ENCODE data around the gene ARHGEF12.

Gene ARHGEF12, protein sequence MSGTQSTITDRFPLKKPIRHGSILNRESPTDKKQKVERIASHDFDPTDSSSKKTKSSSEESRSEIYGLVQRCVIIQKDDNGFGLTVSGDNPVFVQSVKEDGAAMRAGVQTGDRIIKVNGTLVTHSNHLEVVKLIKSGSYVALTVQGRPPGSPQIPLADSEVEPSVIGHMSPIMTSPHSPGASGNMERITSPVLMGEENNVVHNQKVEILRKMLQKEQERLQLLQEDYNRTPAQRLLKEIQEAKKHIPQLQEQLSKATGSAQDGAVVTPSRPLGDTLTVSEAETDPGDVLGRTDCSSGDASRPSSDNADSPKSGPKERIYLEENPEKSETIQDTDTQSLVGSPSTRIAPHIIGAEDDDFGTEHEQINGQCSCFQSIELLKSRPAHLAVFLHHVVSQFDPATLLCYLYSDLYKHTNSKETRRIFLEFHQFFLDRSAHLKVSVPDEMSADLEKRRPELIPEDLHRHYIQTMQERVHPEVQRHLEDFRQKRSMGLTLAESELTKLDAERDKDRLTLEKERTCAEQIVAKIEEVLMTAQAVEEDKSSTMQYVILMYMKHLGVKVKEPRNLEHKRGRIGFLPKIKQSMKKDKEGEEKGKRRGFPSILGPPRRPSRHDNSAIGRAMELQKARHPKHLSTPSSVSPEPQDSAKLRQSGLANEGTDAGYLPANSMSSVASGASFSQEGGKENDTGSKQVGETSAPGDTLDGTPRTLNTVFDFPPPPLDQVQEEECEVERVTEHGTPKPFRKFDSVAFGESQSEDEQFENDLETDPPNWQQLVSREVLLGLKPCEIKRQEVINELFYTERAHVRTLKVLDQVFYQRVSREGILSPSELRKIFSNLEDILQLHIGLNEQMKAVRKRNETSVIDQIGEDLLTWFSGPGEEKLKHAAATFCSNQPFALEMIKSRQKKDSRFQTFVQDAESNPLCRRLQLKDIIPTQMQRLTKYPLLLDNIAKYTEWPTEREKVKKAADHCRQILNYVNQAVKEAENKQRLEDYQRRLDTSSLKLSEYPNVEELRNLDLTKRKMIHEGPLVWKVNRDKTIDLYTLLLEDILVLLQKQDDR (N-terminal part only)
- long read RNA-seq, donor 1, partial matches to known transcripts: 0 of 1 reads
- long read RNA-seq, donor 1, other reads (novel, unspliced or antisense): 0 of 1 reads
- long read RNA-seq, donor 2: 0 reads
- long read RNA-seq, donor 3: 0 reads
- long read RNA-seq, donor 4, partial matches to known transcripts: 7 of 9 reads
- long read RNA-seq, donor 4, other reads (novel, unspliced or antisense): 0 of 9 reads
- long read RNA-seq, donor 5: 0 reads
- long read RNA-seq, donor 6, partial matches to known transcripts: 12 of 13 reads
- long read RNA-seq, donor 6, other reads (novel, unspliced or antisense): 0 of 13 reads
- long read RNA-seq, donor 7, partial matches to known transcripts: 14 of 14 reads
- long read RNA-seq, donor 7, other reads (novel, unspliced or antisense): 0 of 14 reads
- long read RNA-seq, donor 8, partial matches to known transcripts: 28 of 28 reads
- long read RNA-seq, donor 8, other reads (novel, unspliced or antisense): 0 of 28 reads

DNA sequence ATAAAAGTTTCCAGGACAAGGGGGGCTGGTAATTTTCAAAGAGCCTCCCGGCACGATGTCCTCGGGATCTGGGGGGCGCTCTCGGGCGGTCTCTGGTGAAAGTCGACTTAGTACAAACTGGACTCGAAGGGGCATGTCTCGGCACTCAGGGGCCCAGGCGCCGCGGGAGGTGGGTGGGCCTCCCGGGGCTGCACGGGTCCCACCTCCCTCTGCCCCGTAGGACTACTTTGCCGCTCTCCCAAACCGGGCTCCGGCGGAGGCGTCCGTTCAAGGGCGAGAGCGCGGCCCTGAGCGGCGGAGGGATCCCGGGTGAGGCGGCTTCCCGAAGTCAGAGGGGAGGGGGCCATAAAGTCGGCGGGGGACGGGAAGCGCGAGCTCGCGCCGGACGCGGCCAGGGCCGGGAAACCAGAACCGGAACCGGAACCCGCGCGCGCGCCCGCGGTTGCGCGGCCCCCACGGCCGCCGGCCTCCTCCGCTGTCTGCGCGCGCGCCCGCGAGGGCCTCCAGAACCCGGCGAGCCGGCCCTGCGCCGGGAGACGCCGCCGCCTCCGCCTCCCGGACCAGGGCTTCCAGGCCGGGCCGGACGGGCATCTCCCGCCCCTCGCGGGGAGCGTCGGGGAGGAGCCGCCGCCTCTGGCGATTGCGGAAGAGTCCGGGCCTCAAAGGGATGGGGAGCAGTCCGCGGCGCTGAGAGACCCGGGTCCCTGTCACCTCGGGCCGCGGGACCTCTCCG, at the start of gene ARHGEF12:
TSS of gene ARHGEF12 (plus strand) at position 506 of the 733 bp plus-strand sequence. CDS start 831 bp downstream, outside the sequence.
- peak; percentile 99 for DNase-seq

DNA sequence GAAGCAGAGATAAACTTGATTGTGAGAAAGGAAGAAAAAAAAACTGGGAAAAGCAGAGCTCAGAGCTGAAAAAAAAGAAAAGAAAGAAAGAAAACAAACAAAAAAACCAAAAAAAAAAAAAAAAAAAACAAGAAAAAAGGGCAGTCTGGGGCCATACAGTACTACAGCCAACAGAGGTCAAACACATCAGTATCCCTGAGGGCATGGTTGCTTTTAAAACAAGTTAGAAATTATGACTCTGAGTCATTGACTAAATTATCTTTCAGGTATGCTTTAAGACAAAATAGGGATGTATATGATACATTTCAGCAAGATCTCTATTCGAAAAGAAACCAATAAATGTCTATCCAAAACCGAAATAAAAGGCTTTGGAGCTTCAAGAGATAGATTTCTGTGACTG, 48.2 kb upstream of the ARHGEF12 start:
- DNase-seq: no peak

DNA sequence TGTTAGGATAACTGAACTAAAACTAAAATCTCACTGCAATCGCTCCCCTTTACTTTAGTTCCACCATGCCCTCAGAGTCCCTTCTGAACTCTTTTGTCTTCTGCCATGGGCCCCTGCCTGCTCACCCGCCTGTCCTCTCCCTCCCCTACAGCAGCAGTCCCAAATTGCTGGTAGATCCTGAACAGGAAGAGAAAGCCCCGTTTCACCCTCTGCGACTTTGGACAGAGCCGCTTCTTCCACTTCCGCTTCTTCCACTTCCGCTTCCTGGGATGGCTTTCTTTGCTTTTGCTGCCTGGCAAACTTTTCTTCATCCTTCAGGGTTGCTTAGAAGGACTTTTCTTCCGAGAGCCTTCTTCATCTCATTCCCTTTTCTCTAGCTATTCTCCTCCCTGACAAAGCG, 46.8 kb upstream of the ARHGEF12 start:
- DNase-seq: no peak

DNA sequence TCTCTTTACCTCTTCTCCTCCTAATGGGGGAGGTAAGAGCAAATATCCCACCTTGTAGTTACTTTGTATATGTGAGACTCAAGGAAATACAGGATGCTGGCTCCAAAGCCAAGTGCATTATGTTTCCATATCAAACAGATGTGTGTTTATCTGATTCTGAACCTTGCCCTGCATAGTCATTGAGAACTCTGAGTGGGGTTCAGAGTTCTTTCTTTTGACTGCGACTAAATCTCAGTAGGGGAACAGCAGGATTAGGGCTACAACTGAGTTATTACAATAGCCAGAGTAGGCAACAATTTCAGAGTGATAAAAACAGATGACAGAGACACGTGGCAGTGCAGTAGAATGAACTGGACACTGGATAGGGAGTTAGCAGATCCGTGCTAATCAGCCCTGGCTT, 45.3 kb upstream of the ARHGEF12 start:
- no peak for DNase-seq

DNA sequence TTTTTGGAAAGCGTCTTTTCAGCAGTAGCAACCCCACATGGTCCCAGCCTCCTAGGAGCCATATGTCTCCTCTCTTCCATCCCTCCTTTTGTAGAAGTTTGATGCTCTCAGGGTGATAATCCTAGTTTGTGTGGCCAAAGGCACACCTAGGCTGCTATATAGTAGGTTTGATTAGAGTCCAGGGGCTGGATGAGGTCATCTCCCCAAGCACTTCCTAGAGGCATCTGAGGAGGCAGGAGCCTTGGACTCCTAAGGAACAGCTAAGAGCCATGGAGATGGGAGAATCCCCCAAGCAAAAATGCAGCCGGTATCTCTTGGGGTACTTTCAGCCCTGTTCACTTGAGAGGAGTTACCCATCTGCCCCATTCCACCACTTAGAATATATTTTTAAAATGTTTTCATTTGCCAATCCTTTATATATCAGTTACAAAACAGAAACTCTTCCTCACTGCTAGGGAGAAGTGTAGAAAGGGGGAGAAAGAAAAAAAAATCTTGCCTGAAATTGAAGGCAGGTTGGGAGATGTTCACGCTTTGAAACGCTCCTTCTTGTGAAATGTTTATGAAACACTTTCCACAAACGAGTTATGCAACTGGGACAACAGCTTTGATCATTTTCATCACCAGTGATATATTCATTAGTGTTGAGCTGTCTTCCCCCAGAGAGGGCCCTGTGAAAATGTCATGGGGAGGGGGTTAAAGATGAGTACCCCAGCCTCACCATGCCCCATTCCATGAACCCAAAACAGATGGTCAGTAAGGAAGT, 43.0 kb upstream of the ARHGEF12 start:
- no peak for DNase-seq

DNA sequence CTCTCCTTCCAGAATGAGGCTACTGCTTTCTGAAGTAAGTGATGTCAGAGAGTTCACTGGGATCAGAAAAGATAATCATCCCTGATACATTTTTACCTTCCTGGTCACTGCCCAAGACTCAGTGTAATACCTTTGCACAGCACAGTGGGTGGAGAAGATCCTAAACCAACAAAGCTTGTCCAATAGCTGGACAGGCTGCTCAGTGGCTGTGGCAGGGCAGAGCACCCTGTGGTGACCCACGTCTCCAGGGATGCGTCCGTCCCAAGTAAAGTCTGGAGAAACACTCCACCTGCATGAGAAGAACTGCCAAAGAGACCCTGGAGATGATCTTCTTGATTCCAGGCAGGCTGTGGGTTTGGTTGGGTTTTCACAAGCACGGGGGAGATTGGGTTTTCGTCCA, 42.1 kb upstream of the ARHGEF12 start:
- no peak for DNase-seq

DNA sequence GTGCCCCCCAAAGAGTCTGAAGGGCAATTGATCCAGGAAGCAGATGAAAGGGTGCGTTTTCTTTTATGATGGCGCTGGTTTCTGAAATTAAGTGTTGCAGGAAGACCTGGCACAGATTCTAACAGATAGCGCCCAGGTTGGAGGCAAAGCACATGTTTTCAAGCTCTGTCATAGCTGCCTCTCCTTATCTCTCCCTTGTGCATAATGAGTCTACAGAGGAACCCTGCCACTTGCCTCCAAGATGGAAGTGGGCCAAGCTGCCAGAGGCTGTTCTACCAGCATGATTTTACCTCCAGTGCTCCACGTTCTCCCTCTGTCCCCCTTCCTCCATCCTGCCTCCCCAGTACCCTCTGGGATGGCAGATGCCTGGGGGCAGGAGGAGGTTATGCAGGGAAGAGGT, 41.1 kb upstream of the ARHGEF12 start:
- no peak for DNase-seq

DNA sequence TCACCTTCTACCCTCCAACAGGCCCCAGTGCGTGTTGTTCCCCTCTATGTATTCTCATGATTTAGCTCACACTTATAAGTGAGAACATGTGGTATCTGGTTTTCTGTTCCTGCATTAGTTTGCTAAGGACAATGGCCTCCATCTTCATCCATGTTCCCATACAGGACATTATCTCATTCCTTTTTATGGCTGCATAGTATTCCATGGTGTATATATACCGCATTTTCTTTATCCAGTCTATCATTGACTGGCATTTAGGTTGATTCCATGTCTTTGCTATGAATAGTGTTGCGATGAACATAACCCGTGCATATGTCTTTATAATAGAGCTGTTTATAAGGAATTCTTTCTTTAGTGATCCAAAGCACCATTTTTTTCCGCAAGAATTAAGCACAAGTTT, 39.7 kb upstream of the ARHGEF12 start:
- no peak for DNase-seq

DNA sequence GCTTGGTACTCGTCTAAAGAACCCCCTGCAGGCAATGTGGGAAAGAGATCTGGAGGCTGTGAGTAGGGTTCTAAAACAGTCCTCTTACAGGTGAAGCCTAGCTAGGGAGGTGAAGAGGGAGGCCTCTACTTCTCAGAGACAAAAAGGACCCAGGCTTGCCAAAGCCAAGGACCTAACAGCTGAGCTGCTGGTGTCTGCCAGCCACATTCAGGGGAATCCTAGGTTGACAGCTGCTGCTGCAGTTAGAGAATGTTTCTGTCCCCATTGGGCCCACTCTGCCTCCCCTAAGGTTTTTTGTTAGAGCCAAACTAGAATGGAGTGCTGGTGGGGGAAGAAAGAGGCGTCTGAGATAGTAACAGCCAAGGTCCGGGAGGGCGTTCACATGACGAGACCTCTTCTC, 37.8 kb upstream of the ARHGEF12 start:
- no peak for DNase-seq

DNA sequence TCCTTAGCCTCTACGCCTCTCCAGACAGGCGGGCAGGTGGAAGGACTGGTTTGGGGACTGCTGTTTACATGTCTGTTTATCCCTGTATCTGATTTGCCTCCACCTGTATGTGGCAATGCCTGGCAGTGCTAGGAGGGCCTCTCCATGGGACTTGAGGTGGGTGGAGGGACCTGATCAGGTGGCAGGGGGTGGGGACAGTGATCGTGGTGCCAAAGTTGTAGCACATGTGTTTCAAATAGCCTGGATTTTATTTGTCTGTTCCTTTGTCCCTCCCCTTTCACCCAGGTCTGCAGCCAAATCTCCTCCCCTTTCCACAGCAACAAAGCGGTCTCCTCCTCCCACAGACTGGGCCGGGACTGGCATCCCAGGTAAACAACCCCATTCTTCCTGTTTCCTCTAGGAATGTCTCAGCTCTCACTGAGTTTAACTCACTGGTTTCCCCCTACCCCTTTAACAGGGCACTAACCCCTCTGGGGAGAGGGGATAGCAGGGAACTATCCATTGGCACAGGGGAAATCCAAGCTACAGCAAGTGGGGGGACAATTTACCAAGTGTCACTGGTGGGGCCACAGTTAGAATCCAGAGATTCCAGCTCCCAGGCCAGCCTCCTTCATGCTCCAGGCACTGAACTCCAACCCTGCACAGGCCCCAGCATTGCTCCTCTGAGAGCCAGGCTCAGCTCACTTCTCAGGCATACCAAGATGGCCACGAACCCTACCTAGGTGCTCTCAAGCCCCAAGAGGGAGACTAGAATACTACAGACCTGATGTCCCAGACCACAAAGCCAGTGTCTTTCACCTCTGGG, 34.0 kb upstream of the ARHGEF12 start:
- DNase-seq: no peak

DNA sequence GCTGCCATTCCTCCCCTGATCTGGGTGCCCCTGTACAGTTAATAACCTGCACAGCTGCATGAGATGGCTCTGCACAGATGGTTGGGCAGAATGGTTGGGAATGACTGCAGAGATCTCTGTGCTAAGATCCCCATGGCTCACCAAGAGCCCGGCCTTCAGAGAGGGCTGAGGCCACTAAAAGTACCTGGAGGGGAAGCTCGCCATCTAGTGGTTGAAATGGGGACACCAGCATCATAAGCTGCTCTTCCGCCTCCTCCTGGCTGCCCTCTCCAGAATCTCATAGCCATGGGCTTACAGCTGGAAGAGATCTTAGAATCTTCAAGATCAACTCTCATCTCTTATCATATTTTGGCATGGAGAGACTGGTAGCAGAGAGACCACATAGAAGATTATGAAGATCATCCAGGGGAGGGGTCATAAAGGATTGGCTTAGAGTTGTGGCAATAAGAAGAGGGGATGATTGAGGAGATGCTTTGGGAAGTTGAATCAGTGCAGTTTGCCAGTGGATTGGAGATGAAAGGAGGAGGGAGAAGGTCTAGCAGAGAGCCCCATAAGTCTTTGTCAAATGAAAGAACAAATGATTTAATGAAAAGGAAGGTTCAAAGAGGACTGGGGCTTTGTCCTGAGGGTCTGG, 33.1 kb upstream of the ARHGEF12 start:
- peak; percentile 38 for DNase-seq

DNA sequence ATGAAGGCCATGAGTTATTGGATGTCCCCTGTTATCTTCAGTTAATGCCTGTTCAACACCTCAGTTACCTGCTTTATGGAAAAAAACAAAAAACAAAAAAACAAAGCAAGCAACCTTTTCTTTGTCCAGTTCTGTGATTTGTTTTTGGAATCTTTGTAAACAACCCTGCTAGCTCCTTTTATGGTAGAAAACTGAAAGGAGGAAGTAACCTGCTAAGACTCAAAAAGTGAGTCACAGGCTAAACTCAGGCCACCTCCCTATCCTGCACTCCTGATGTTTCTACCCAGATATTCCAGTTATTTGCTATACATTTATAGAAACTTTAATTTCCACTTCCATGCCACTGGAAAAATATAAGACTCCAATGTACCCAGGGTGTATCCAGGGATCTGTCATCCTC, 31.7 kb upstream of the ARHGEF12 start:
- no peak for DNase-seq

DNA sequence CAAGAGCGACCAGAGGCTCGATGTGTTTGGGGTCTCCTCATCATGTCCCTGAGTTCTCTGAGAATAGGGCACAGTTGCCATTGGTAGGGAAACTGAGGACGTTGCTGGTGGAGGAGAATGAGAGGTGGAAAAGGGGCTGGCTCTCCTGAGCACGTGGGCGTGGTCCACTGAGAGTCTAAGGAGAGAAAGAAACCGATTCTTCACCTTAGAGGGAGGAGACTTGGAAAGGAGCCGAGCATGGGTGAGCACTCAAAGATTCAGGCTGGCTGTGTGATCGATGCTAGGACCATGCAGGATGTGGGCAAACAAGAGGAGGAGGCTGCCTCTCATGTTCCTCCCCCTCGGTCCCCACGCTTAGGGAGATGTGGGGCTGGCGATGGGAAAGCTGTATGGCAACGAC, 30.9 kb upstream of the ARHGEF12 start:
- no peak for DNase-seq

DNA sequence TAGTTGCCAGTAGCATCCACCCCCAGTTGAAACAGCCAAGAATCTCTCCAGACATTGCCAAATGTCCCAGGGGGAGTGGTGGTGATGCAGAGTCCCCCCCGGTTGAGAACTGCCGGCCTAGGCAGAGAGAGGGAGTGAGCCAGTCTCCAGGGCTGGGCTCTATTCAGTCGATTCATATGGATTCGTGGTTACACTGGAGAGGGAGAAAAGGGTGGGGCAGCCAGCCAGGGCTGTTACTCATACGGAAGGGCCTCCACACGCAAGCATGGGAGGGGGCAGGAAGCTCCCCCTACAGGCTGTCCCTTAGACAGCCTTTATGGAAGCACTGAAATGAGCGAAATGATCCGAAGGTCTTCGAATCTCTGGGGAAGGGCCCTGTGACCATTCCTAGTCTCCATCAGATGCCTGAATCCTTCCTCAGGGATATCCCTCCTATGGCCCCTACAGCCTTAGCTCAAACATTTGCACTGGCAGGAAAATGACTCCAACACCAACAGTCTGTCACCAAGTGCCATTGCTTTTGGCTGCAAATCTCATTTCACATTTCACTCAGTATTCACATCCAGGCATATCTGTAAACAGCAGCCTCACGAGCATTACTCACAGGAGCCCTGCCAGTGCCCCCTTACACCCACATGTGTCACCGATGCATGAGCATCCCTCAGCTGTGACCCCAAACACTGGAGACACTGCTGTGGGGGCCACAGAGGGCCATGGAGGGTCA, 29.5 kb upstream of the ARHGEF12 start:
- no peak for DNase-seq

DNA sequence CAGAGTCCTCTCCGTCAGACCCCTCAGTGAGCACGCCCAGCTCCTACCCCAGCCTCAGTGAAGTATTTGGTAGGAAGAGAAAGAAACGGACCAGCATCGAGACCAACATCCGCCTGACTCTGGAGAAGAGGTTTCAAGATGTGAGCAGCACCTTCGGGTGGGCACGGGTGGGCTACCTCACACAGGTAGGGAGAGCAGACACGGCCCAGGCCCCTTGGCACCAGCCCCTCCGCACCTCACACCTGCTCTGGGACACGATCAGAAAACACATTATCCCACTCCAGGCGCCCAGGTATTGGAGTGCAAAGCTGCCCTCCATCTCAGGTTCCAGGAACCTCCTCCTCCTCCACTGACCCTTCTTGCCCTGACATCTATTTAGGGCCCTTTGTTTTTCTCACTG, 28.7 kb upstream of the ARHGEF12 start:
- DNase-seq: no peak

DNA sequence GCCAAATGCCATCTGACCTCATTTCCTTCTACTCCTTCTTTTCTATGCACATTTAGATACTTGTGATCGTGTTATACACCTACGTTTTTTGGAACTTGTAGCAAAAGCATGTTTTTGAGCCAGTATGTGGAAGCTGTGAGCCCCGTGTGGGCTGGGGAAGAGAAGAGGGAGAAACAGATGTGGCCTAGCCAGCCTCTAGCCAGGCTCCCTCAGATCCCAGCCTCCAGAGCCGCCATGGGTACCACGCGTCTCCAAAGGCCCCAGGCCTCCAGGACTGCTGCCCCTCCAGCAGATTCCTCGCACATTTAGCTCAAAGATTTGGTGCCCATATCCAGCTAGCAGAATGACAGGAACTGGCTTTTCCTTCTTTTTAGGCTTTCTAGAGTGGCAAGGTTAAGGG, 28.1 kb upstream of the ARHGEF12 start:
- DNase-seq: no peak

DNA sequence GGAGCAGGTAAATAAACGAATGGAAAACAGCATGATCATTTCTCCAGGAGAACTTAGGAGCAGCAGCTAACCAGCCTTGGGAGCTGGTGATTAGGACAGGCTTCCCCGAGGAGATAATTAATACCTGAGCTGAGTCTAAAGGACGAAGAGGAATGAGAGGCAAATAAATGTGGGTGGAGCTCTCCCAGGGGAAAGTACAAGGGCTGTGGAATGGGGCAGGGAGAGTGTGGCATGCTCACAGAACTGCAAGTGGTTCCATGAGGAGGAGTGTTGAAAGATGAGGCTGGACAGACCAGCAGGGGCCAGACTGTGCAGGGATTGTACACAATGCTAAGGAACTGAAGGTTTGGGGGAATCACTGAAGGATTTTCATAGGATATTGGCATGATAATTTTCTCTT, 25.3 kb upstream of the ARHGEF12 start:
- no peak for DNase-seq

DNA sequence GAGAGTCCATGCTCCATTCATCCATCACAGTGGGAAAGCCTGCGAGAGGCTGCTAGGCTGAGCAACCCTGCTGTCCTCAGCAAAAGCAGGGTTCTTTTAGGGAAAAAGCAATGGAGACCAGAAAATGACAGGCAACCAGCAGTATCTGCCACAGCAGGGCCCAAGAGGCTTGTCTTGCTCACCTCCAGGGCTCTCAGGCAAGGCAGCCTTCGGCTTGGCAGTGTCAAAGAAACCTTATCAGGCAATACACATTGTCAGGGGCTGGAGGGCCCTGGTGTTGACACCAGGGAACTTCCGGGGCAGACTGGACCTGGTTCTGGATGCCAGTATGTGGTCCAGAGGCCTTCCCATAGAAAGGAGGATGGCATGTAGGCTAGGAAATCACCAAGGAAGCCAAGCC, 21.4 kb upstream of the ARHGEF12 start:
- no peak for DNase-seq
